Measurements from ENCODE around the gene CCDC47.
A peak's percentile ranks its signal among the peaks of the same experiment; 100 is the strongest.
"Not testable (repeated sequence)": the region's sequence is repeated elsewhere in the genome, so short reads cannot be mapped to it uniquely, and the experiment has no call there.

CCDC47 gene

DNA sequence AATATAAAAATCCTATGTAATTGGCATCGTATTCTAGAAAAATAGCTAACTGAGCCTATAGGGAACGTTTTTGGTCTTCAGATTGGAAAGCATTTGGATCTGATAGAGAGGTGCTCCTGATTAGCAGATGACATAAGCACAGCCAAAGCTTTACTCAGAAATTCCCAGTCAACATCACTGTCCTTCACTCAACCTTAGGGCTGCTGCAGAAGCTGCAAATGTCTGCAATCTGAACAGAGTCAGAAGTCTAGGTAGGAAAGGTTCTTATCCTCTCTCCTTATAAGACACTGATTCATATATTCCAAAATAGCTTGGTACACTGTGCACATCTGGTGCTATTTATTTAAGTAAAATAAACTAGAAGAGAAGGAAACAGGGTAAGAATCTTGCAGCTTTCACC lies 51.0 kb downstream of the CCDC47 start:
- POLR2A ChIA-PET: interaction anchor here (1.2 kb wide), 1 partner anchor 51 kb away, joined by 3 read pairs; the partner anchor contains the start of genes CCDC47 and DDX42
- CTCF ChIA-PET: interaction anchor here (0.6 to 1.0 kb wide), 3 partner anchors 9 to 1351 kb away, joined by 4 to 7 read pairs (median 5); no protein-coding TSS in a partner anchor
- H3K36me3 ChIP-seq (ENCODE audit: control insufficient read depth in 2 of 2, insufficient read depth in 1 of 2, low read length in 2 of 2): peaks cover 24 to 34% of the 10 kb centered on the region in 2 experiments
- no peaks in the 10 kb centered on the region for H3K4me1 ChIP-seq (ENCODE audit: control insufficient read depth, insufficient read depth, low read length)
- no peak overlapping the region for H3K27ac ChIP-seq (ENCODE audit: extremely low read depth, low read depth, low read length)
- H3K4me3 ChIP-seq (ENCODE audit: low read depth, low read length): no peak overlapping the region
- H3K9me3 ChIP-seq (ENCODE audit: control insufficient read depth, insufficient read depth, low read depth, low read length): no peaks in the 10 kb centered on the region
- TF ChIP-seq ZNF558 (tag by site-specific recombination; IDR thresholded peaks at IDR 0.05): no peak
- TF ChIP-seq ZNF169 (tag by site-specific recombination; IDR thresholded peaks at IDR 0.05): no peak
- no peak for TF ChIP-seq ZBTB1 (tag by site-specific recombination; IDR thresholded peaks at IDR 0.05)
- TF ChIP-seq ZBTB21 (tag by site-specific recombination; IDR thresholded peaks at IDR 0.05): no peak
- TF ChIP-seq, protein P1, sequence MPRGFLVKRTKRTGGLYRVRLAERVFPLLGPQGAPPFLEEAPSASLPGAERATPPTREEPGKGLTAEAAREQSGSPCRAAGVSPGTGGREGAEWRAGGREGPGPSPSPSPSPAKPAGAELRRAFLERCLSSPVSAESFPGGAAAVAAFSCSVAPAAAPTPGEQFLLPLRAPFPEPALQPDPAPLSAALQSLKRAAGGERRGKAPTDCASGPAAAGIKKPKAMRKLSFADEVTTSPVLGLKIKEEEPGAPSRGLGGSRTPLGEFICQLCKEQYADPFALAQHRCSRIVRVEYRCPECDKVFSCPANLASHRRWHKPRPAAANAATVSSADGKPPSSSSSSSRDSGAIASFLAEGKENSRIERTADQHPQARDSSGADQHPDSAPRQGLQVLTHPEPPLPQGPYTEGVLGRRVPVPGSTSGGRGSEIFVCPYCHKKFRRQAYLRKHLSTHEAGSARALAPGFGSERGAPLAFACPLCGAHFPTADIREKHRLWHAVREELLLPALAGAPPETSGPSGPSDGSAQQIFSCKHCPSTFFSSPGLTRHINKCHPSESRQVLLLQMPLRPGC (tag by site-specific recombination; IDR thresholded peaks at IDR 0.05): no peak
- no peak for TF ChIP-seq ZBTB8A (tag by site-specific recombination; IDR thresholded peaks at IDR 0.05)
- no peak for TF ChIP-seq ZNF416 (tag by site-specific recombination; IDR thresholded peaks at IDR 0.05)
- TF ChIP-seq ZNF514 (tag by site-specific recombination; IDR thresholded peaks at IDR 0.05): no peak

DNA sequence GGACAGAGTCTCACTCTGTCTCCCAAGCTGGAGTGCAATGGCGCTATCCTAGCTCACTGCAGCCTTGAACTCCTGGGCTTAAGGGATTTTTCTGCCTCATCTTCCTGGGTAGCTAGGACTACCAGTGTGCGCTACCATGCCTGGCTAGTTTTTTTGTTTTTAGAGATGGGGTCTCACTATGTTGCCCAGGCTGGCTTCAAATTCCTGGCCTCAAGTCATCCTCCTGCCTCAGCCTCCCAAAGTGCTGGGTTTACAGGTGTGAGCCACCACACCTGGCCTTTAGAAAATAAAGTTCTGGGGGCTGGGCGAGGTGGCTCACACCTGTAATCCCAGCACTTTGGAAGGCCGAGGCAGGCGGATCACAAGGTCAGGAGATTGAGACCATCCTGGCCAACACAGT lies 53.2 kb downstream of the CCDC47 start:
- H3K4me3 ChIP-seq (ENCODE audit: low read depth, low read length); H3K4me1 ChIP-seq (ENCODE audit: control insufficient read depth, insufficient read depth, low read length); CTCF ChIA-PET; H3K9me3 ChIP-seq (ENCODE audit: control insufficient read depth, insufficient read depth, low read depth, low read length); H3K27ac ChIP-seq (ENCODE audit: extremely low read depth, low read depth, low read length): not testable (repeated sequence)
- POLR2A ChIA-PET: interaction anchor here (1.2 kb wide), 1 partner anchor 45 kb away, joined by 3 read pairs; no protein-coding TSS in a partner anchor
- TF ChIP-seq ZNF121 (tag by site-specific recombination; IDR thresholded peaks at IDR 0.05): 0 out of 2 replicates have a peak, but pooled peaks have one; percentile 51
- H3K36me3 ChIP-seq (ENCODE audit: control insufficient read depth in 2 of 2, insufficient read depth in 1 of 2, low read length in 2 of 2): peaks cover 12 to 23% of the 10 kb centered on the region in 2 experiments

DNA sequence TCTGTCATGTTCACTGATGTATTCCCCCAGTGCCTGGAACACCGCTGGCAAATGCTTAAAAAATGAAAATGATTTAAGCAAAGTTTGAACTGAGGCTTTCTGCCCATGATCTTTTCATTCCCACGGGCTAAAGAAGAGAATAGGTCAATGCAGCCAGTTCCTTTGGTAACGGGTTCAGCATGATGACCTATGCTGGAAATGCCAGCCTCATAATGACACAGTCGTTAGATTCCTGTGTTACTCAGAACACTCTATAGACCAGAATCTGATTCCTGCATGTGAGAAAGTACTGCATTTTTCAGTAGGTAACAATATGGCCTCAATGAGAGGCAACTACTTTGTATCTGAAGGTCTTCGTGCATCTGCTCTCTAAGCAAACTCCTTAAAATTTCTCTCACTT lies 54.4 kb downstream of the CCDC47 start:
- no peak overlapping the region for H3K27ac ChIP-seq (ENCODE audit: extremely low read depth, low read depth, low read length)
- TF ChIP-seq ZNF843 (tag by site-specific recombination; IDR thresholded peaks at IDR 0.05): no peak
- TF ChIP-seq, protein P2, sequence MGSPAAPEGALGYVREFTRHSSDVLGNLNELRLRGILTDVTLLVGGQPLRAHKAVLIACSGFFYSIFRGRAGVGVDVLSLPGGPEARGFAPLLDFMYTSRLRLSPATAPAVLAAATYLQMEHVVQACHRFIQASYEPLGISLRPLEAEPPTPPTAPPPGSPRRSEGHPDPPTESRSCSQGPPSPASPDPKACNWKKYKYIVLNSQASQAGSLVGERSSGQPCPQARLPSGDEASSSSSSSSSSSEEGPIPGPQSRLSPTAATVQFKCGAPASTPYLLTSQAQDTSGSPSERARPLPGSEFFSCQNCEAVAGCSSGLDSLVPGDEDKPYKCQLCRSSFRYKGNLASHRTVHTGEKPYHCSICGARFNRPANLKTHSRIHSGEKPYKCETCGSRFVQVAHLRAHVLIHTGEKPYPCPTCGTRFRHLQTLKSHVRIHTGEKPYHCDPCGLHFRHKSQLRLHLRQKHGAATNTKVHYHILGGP (tag by site-specific recombination; IDR thresholded peaks at IDR 0.05): no peak
- TF ChIP-seq ZNF2 (tag by site-specific recombination; IDR thresholded peaks at IDR 0.05): no peak
- TF ChIP-seq, protein P3, sequence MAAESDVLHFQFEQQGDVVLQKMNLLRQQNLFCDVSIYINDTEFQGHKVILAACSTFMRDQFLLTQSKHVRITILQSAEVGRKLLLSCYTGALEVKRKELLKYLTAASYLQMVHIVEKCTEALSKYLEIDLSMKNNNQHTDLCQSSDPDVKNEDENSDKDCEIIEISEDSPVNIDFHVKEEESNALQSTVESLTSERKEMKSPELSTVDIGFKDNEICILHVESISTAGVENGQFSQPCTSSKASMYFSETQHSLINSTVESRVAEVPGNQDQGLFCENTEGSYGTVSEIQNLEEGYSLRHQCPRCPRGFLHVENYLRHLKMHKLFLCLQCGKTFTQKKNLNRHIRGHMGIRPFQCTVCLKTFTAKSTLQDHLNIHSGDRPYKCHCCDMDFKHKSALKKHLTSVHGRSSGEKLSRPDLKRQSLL (tag by site-specific recombination; IDR thresholded peaks at IDR 0.05): no peak
- TF ChIP-seq ZNF785 (tag by site-specific recombination; IDR thresholded peaks at IDR 0.05): no peak
- TF ChIP-seq, protein P4, sequence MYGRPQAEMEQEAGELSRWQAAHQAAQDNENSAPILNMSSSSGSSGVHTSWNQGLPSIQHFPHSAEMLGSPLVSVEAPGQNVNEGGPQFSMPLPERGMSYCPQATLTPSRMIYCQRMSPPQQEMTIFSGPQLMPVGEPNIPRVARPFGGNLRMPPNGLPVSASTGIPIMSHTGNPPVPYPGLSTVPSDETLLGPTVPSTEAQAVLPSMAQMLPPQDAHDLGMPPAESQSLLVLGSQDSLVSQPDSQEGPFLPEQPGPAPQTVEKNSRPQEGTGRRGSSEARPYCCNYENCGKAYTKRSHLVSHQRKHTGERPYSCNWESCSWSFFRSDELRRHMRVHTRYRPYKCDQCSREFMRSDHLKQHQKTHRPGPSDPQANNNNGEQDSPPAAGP (tag by site-specific recombination; IDR thresholded peaks at IDR 0.05): no peak
- TF ChIP-seq, protein P5, sequence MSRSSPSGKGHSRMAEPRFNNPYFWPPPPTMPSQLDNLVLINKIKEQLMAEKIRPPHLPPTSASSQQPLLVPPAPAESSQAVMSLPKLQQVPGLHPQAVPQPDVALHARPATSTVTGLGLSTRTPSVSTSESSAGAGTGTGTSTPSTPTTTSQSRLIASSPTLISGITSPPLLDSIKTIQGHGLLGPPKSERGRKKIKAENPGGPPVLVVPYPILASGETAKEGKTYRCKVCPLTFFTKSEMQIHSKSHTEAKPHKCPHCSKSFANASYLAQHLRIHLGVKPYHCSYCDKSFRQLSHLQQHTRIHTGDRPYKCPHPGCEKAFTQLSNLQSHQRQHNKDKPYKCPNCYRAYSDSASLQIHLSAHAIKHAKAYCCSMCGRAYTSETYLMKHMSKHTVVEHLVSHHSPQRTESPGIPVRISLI (tag by site-specific recombination; IDR thresholded peaks at IDR 0.05): no peak
- no peak overlapping the region for H3K4me3 ChIP-seq (ENCODE audit: low read depth, low read length)
- ChIA-PET POLR2A (no interaction called here), CTCF (interaction anchor here (0.6 kb wide), 1 partner anchor 8 kb away, joined by 5 read pairs; no protein-coding TSS in a partner anchor)
- peaks cover under 1 to 26% of the 10 kb centered on the region in 2 experiments; a peak in 2 of 3 replicates for H3K36me3 ChIP-seq (ENCODE audit: control insufficient read depth in 2 of 2, insufficient read depth in 1 of 2, low read length in 2 of 2)
- 0 out of 2 replicates have a peak, but pooled peaks cover 2% of the 10 kb centered on the region for H3K4me1 ChIP-seq (ENCODE audit: control insufficient read depth, insufficient read depth, low read length)
- no peaks in the 10 kb centered on the region for H3K9me3 ChIP-seq (ENCODE audit: control insufficient read depth, insufficient read depth, low read depth, low read length)
